ENCODE results near the gene CACNB4. TPM values are rescaled to one million over a fixed set of nuclear protein-coding genes. Genes with fewer than 3 reads are reported as not detected.

CACNB4 gene
- total RNA-seq, 1 donor = 4.8 TPM

GRCh38 chr2:152067823-152068222 lies 31.0 kb downstream of the CACNB4 start:
- DNase-seq (ENCODE audit: low read depth) = no peak
- TF ChIP-seq CTCF (IDR thresholded peaks at IDR 0.05; ENCODE audit: insufficient read depth, low read length) = no peak
- no peak overlapping the region for H3K4me3 ChIP-seq (ENCODE audit: low read depth, low read length)

- no peak for DNase-seq (ENCODE audit: low read depth)
- TF ChIP-seq CTCF (IDR thresholded peaks at IDR 0.05; ENCODE audit: insufficient read depth, low read length) = no peak
- no peak overlapping the region for H3K4me3 ChIP-seq (ENCODE audit: low read depth, low read length)
Observed at GRCh38 chr2:152065945-152066344, 32.9 kb downstream of the CACNB4 start.

- H3K4me3 ChIP-seq (ENCODE audit: low read depth, low read length) = no peak overlapping the region
- no peak for TF ChIP-seq CTCF (IDR thresholded peaks at IDR 0.05; ENCODE audit: insufficient read depth, low read length)
- DNase-seq (ENCODE audit: low read depth) = no peak
Observed at GRCh38 chr2:152064001-152064400, 34.8 kb downstream of the CACNB4 start.

- no peak for TF ChIP-seq CTCF (IDR thresholded peaks at IDR 0.05; ENCODE audit: insufficient read depth, low read length)
- no peak overlapping the region for H3K4me3 ChIP-seq (ENCODE audit: low read depth, low read length)
- DNase-seq (ENCODE audit: low read depth) = no peak
Observed at GRCh38 chr2:152063325-152063924, 35.4 kb downstream of the CACNB4 start.

GRCh38 chr2:152062125-152063091 lies 36.4 kb downstream of the CACNB4 start:
- peak; percentile 94 for DNase-seq (ENCODE audit: low read depth)
- no peak for TF ChIP-seq CTCF (IDR thresholded peaks at IDR 0.05; ENCODE audit: insufficient read depth, low read length)
- peak overlapping the region; percentile 23 for H3K4me3 ChIP-seq (ENCODE audit: low read depth, low read length)

GRCh38 chr2:152061383-152061782 lies 37.5 kb downstream of the CACNB4 start:
- H3K4me3 ChIP-seq (ENCODE audit: low read depth, low read length) = no peak overlapping the region
- no peak for DNase-seq (ENCODE audit: low read depth)
- no peak for TF ChIP-seq CTCF (IDR thresholded peaks at IDR 0.05; ENCODE audit: insufficient read depth, low read length)

Data from fibroblast of the aortic adventitia (primary cell).